GM12891 (cell line): Measurements from ENCODE around the gene MSH3.

Experiments
- DNase-seq: peaks from one replicate; pipeline ENCODE4 v3.0.0; 2011; ENCODE audit warnings: low spot score; ENCODE audit not compliant: insufficient read length
- FAIRE-seq: peaks from 2 replicates; lab custom pipeline; 2011; peaks lifted over from hg19 to GRCh38; lab: Jason Lieb, UNC
- PAX5 ChIP-seq: IDR thresholded peaks from 2 replicates; pipeline ENCODE4 v1.6.1; 2011; ENCODE audit warnings: low read length, moderate library complexity, mild to moderate bottlenecking; ENCODE audit not compliant: insufficient read depth, severe bottlenecking
- POLR2A ChIP-seq: IDR thresholded peaks from 2 replicates; pipeline ENCODE4 v1.6.1; 2011; ENCODE audit warnings: low read depth, low read length, control low read depth
- POLR2AphosphoS5 ChIP-seq: IDR thresholded peaks from 2 replicates; pipeline ENCODE4 v1.6.1; 2011; ENCODE audit warnings: low read depth, low read length, control low read depth
- POU2F2 ChIP-seq: IDR thresholded peaks from 2 replicates; pipeline ENCODE4 v1.6.1; 2011; ENCODE audit warnings: low read depth, mild to moderate bottlenecking, control low read depth, low read length, moderate library complexity
- SPI1 ChIP-seq: IDR thresholded peaks from 2 replicates; pipeline ENCODE4 v1.6.1; 2011; ENCODE audit warnings: low read depth, low read length, control low read depth
- TAF1 ChIP-seq: IDR thresholded peaks from 2 replicates; pipeline ENCODE4 v1.6.1; 2011; ENCODE audit warnings: low read depth, low read length, control low read depth

Gene MSH3

GRCh38 chr5:80704221-80704620 lies 49.8 kb downstream of the MSH3 start:
- FAIRE-seq (no peak), DNase-seq (no peak)
- TF ChIP-seq SPI1 (no peak), POLR2A (no peak), TAF1 (no peak), POLR2AphosphoS5 (no peak)

- FAIRE-seq, result no peak
- DNase-seq, result no peak
- TF ChIP-seq SPI1, result no peak
- TF ChIP-seq TAF1, result no peak
Measured at GRCh38 chr5:80705216-80705769, 50.8 kb downstream of the MSH3 start.

DNA sequence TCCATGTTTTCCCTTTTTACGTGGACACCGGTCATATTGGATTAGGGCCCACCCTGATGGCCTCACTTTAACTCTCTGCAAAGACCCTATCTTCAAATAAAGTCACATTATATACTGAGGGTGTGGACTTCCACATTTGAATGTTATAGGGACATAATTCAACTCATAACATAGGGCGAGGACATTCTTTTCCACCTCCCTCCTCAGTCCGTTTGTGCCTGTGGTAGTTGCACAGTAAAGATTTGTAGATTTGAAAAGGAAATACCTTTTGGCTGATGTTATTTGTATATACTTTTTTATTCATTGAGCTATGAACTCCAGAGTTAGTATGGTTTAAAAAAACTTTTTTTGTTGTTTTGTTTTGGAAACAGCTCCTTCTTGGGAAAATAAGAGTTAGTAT lies 51.3 kb downstream of the MSH3 start:
- TF ChIP-seq POLR2AphosphoS5, result no peak
- no peak for TF ChIP-seq PAX5
- no peak for TF ChIP-seq POLR2A
- no peak for TF ChIP-seq POU2F2
- no peak for TF ChIP-seq SPI1
- TF ChIP-seq TAF1, result no peak
- FAIRE-seq (no peak), DNase-seq (no peak)

DNA sequence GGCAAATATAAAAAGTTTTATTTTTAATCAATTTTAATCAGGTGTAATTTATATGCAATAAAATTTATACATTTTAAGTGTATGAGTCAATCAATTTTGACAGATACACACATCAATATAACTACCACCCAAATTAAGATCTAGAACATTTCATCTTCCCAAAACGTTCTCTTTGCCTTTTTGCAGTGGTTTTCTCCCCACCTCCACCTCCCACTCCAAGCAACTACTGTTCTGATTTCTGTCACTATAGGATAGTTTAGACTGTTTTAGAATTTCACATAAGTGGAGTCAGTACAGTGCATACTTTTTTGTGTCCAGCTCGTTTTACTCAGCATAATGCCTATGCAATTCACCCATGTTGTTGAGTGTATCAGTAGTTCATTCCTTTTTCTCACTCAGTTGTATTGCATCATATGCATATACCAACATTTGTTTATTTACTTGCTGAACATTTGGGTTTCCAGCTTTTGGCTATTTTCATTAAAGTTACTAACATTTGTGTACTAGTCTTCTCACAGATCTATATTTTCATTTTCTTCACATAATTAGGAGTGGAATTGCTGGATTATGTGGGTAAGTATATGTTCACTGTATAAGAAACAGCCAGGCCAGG lies 52.5 kb downstream of the MSH3 start:
- DNase-seq (no peak), FAIRE-seq (no peak)
- TF ChIP-seq POLR2AphosphoS5 (no peak), POU2F2 (no peak), SPI1 (no peak), POLR2A (no peak), PAX5 (no peak), TAF1 (no peak)

DNA sequence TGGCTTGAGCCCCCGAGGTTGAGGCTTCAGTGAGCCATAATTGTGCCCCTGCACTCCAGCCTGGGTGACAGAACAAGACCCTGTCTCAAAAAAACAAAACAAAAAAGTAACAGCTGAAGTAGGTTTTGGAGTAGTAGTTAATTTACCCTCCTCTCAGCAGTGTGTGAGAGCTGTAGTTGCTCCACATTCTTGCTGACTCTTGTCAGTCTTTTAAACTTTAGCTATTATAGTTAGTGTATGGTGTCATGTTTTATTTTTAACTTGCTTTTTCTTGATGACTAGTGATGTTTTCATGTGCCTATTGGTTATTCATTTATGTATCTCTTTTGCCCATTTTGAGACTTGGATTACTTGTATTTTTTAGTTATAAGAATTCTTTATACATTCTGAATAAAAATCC lies 53.2 kb downstream of the MSH3 start:
- DNase-seq, result no peak
- TF ChIP-seq POU2F2 (no peak), POLR2AphosphoS5 (no peak), PAX5 (no peak), POLR2A (no peak), SPI1 (no peak), TAF1 (no peak)
- no peak for FAIRE-seq

- TF ChIP-seq TAF1 (no peak), SPI1 (no peak), POU2F2 (no peak), POLR2A (no peak), PAX5 (no peak), POLR2AphosphoS5 (no peak)
- FAIRE-seq, result no peak
- DNase-seq, result no peak
Measured at GRCh38 chr5:80711216-80711615, 56.8 kb downstream of the MSH3 start.

GRCh38 chr5:80711938-80712337 lies 57.5 kb downstream of the MSH3 start:
- FAIRE-seq, result no peak
- DNase-seq, result no peak
- TF ChIP-seq SPI1, result no peak
- TF ChIP-seq POU2F2, result no peak
- TF ChIP-seq TAF1, result no peak
- no peak for TF ChIP-seq POLR2A
- no peak for TF ChIP-seq PAX5
- no peak for TF ChIP-seq POLR2AphosphoS5

- FAIRE-seq (no peak), DNase-seq (no peak)
- TF ChIP-seq TAF1, result no peak
- no peak for TF ChIP-seq POLR2A
- TF ChIP-seq SPI1, result no peak
- TF ChIP-seq POU2F2, result no peak
- TF ChIP-seq PAX5, result no peak
- no peak for TF ChIP-seq POLR2AphosphoS5
Measured at GRCh38 chr5:80712919-80713318, 58.5 kb downstream of the MSH3 start.

DNA sequence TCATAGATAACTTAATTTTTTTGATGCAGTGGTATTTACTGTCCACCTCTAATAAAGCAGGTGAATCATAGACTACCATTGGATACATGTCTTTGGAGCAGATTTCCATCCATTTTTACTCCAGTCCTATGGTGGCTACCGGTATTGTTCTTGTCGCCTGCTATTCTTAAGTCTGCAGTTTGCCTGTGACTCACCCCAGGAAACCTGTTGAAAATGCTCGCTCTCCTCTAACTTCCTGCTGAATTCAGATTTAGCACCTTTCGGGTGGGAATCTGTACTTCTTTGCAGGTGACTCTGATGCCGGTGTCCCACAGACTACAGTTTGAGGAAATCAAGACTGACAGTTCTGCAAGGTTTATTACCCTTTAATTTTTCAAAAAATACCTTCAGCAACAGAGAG lies 59.2 kb downstream of the MSH3 start:
- FAIRE-seq (no peak), DNase-seq (no peak)
- TF ChIP-seq TAF1 (no peak), SPI1 (no peak), PAX5 (no peak), POLR2A (no peak), POU2F2 (no peak), POLR2AphosphoS5 (no peak)

DNA sequence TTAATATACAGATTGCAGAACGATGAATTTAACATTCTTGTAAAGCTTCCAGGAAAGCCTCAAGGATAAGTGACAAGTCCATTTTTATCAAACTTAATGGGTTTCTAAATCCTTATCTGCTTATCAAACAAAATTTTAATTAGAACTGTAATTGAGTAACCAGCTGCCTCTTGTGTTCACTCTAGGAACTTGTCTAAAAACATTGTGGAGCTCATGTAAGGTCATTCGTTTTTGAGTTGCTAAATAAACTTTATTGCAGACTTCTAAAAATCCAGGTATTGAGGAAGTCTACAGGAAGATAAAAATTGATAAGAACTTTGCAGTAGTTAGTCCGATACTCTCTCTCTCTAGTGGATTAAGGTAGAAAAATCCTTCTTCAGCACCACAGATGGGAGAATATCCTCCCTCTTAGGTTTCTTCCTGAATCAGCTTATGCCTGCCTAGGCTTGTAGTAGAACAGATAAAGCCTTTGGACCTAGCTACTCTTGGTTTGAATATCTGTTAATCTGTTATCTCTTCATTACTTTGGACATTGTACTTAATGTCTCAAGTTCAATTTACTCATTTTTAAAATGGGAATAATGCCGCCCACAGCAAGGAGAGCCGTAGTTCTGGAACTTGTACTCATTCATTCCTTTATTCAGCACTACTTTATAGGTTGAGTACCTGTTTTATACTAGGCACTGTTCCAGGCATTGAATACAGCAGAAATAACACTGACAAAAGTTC lies 60.3 kb downstream of the MSH3 start:
- no peak for DNase-seq
- TF ChIP-seq TAF1, result no peak
- FAIRE-seq, result no peak

- DNase-seq, result no peak
- no peak for FAIRE-seq
- TF ChIP-seq POLR2A (no peak), PAX5 (no peak), TAF1 (no peak), SPI1 (no peak), POU2F2 (no peak), POLR2AphosphoS5 (no peak)
Measured at GRCh38 chr5:80715887-80716286, 61.4 kb downstream of the MSH3 start.
